ENCODE measurements around the gene ALDH1L2.
"Not testable (repeated sequence)": the region's sequence is repeated elsewhere in the genome, so short reads cannot be mapped to it uniquely, and the experiment has no call there.

Gene ALDH1L2

GRCh38 chr12:105084251-105085250 lies at the start of gene ALDH1L2:
ALDH1L2 (minus strand) TSS chr12:105084458; CDS start chr12:105084436, 22 bp downstream.
- DNase-seq (ENCODE audit: low read depth), result peak; percentile 58

- DNase-seq (ENCODE audit: low read depth), result no peak
These were observed 36.3 kb upstream of the ALDH1L2 start for GRCh38 chr12:105120551-105120950.

GRCh38 chr12:105116969-105117368 lies 32.7 kb upstream of the ALDH1L2 start:
- DNase-seq (ENCODE audit: low read depth), result no peak

GRCh38 chr12:105113094-105113493 lies 28.8 kb upstream of the ALDH1L2 start:
- no peak for DNase-seq (ENCODE audit: low read depth)

GRCh38 chr12:105110851-105111250 lies 26.6 kb upstream of the ALDH1L2 start:
- no peak for DNase-seq (ENCODE audit: low read depth)

- no peak for DNase-seq (ENCODE audit: low read depth)
These were observed 25.4 kb upstream of the ALDH1L2 start for GRCh38 chr12:105109465-105110212.

- DNase-seq (ENCODE audit: low read depth), result peak; percentile 94
These were observed 23.5 kb upstream of the ALDH1L2 start, which contains the start of gene WASHC4 for GRCh38 chr12:105107494-105108371. WASHC4 (plus strand) TSS chr12:105107731; CDS start chr12:105107801, 70 bp downstream.

GRCh38 chr12:105107171-105107493 lies 22.9 kb upstream of the ALDH1L2 start:
- DNase-seq (ENCODE audit: low read depth), result no peak

GRCh38 chr12:105106621-105107020 lies 22.4 kb upstream of the ALDH1L2 start:
- DNase-seq (ENCODE audit: low read depth), result no peak

- DNase-seq (ENCODE audit: low read depth), result no peak
These were observed 20.5 kb upstream of the ALDH1L2 start for GRCh38 chr12:105104762-105105161.

GRCh38 chr12:105102673-105103072 lies 18.4 kb upstream of the ALDH1L2 start:
- no peak for DNase-seq (ENCODE audit: low read depth)

- DNase-seq (ENCODE audit: low read depth), result no peak
These were observed 16.7 kb upstream of the ALDH1L2 start for GRCh38 chr12:105100998-105101397.

- no peak for DNase-seq (ENCODE audit: low read depth)
These were observed 16.1 kb upstream of the ALDH1L2 start for GRCh38 chr12:105100207-105100985.

GRCh38 chr12:105099356-105099755 lies 15.1 kb upstream of the ALDH1L2 start:
- no peak for DNase-seq (ENCODE audit: low read depth)

- not testable (repeated sequence) for DNase-seq (ENCODE audit: low read depth)
These were observed 11.1 kb upstream of the ALDH1L2 start for GRCh38 chr12:105095338-105095737.

- no peak for DNase-seq (ENCODE audit: low read depth)
These were observed 8.1 kb upstream of the ALDH1L2 start for GRCh38 chr12:105092336-105092735.

GRCh38 chr12:105091476-105092206 lies 7.4 kb upstream of the ALDH1L2 start:
- DNase-seq (ENCODE audit: low read depth), result no peak

- DNase-seq (ENCODE audit: low read depth), result no peak
These were observed 6.1 kb upstream of the ALDH1L2 start for GRCh38 chr12:105090361-105090760.

GRCh38 chr12:105089817-105090216 lies 5.6 kb upstream of the ALDH1L2 start:
- no peak for DNase-seq (ENCODE audit: low read depth)

- no peak for DNase-seq (ENCODE audit: low read depth)
These were observed 1.2 kb upstream of the ALDH1L2 start for GRCh38 chr12:105085501-105085900.

Measured in activated T-cell treated with anti-CD3 and anti-CD28 coated beads for 48 hours (primary cell).